NCI-H1105 treated with DMSO at 0.1 percent for 48 hours (cell line): ENCODE measurements around the gene HAS3.

ENCODE experiments used
- DNase-seq: peaks from one replicate; lab custom pipeline; 2025; lab: John Stamatoyannopoulos, UW

The HAS3 gene

DNA sequence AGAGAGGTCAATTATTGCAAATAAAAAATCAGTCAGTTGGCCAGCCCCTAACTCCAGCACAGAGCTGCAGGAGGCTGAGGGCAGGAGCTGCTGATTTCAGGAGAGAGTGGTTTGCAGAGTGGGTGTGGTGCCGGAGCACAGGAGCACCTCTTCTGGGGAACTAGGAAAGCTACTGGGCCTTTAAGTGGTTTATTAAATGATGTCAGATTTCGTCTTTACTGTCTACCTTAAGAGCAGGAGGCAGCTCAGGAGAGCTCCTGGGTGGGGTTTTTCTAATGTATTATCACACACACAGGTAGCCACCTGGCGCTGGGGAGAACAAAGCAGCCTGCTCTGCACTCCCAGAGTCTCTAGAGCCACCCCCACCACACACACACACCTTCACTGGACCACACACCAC, 11.5 kb upstream of the HAS3 start:
- no peak for DNase-seq

GRCh38 chr16:69094501-69094900, 11.0 kb upstream of the HAS3 start:
- no peak for DNase-seq

DNA sequence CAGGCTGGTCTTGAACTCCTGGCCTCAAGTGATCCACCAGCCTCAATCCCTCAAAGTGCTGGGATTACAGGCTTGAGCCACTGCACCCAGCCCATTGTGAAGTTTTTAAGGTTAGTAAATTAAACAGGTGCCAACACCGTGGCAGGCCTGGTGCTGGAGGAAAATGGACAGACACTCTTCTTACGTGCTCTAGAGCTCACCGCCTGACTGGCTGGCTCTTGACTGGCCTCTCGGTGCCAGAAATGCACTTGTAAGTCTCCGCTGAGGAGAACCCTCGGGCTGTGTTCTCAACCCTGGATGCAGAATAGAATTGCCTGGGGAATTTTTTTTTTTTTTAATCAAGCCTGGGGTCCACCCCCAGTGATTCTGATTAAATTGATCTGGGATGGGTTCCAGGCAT, 10.3 kb upstream of the HAS3 start:
- peak; percentile 13 for DNase-seq

DNA sequence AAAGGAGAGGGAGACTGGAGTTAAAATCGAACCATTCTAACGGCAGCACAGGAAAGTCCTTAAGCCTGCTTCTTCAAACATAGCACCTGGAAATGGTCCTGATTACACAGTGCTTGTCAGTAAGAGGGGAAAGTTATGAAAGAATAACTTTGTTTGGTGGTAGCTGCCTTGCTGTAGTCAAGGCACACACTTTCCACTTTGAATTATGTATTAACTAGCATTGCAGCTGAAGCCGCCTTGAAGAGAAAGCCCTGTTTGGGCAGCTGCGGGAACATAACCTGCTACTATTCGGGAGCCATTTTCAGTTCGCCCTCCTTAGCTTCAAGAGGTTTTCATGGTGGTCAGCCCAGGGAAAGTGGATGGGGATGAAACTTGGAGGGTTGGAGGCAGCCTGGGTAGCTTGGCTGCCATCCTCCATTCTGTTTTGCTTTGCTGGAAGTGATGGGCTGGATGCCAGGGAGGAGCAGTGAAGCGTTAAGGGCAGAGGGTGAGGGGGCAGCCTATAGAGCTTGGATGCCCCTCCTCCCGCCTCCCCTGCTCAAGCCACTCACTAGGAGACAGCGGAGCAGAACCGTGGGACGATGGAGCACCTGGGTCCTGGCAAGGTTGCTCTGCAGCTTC, 5.3 kb upstream of the HAS3 start:
- DNase-seq, result peak; percentile 80

- no peak for DNase-seq
Observed at GRCh38 chr16:69106491-69107315, 1.2 kb downstream of the HAS3 start.

DNA sequence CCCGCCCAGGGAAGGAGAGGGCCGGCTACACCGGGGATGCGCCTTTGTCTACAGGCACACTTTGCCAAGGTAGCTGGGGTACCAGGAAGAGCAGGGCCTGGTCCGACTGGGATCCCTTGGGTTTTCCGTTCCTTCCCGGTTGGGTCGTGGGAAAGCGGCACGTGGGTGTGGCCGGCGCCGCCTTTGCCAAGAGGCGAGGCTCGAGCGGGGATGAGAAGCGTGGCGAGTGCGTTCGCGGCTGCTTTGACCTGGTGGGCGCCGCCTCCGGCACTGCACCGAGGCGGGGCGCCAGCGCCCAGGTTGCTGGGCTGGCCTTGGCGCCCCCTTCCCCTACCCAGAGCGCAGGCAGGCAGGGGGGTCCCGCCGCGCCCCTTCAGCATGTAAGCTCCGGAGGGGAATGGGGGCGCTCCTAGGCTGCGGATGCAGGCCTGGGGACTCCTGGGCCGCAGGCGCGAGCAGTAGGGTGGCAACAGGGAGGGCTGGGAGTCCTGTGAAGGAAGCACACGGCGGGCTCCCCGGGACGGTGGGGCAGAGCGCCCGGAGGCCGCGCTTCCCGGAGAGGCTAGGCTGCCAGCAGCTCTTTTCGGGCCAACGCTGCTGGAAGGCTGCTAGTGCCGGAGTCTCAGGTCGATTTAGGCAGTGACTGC, 2.0 kb downstream of the HAS3 start:
- DNase-seq, result peak; percentile 15

DNA sequence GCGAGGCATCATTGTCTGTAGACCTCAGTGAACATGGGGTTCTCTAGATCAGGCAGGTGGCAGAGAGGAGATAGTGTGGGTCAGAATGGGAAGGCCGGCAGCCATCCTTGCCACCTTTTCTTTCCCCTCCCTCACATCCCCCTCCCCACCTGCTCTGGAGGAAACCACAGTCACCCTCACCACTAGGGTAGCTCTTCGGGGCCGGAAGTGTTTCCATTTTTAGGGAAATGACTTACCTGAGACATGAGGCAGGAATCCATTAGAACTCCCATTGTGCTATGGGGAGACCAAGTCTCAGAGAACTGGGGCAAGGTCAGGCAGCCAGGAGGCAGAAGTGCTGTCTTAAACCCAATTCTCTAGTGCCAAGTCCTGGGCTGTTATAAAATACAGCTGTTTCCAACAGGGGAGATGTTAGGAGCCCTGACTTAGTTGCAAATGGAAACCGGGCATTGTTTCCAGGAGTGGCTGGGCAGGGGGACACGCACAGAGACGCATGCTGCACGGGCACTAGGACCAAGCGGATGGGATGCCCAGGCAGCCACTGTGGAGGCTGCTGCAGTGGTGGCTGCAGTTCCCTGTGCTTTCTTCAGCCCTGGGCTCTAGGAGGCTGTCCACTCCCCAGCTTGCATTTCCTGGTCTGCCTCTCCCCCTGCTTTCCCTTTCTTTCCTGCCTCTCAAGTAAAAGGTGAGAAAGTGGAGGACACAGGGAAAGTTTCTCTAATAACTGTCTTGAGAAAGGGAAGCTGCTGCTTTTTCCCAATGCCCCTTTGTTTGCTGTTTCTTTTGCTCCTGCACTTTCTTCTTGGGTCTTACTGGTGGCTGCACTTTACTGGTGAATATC, 2.8 kb downstream of the HAS3 start:
- DNase-seq, result no peak

- DNase-seq, result no peak
Observed at GRCh38 chr16:69108905-69109252, 3.4 kb downstream of the HAS3 start.

- DNase-seq, result no peak
Observed at GRCh38 chr16:69109486-69110270, 4.2 kb downstream of the HAS3 start.

GRCh38 chr16:69110406-69110805, 5.0 kb downstream of the HAS3 start:
- no peak for DNase-seq

- no peak for DNase-seq
Observed at GRCh38 chr16:69111216-69111875, 5.9 kb downstream of the HAS3 start.

DNA sequence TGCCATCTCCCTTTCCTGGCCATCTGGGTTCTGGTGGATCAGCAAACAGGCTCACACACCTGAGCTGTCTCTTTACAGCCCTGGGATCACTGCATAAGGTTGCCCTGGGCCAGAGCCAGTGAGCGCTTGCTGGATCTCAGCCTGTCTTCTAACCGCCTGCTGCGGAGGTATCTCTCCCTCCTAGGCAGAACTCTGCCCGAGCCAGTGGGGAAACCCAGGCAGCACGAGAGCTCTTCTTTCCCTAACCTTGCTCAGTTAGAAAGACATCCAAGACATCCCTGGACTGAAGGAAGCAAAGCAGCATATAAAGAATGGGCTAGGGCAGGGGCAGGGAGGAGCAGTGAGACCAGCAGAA, 6.4 kb downstream of the HAS3 start:
- DNase-seq, result no peak

DNA sequence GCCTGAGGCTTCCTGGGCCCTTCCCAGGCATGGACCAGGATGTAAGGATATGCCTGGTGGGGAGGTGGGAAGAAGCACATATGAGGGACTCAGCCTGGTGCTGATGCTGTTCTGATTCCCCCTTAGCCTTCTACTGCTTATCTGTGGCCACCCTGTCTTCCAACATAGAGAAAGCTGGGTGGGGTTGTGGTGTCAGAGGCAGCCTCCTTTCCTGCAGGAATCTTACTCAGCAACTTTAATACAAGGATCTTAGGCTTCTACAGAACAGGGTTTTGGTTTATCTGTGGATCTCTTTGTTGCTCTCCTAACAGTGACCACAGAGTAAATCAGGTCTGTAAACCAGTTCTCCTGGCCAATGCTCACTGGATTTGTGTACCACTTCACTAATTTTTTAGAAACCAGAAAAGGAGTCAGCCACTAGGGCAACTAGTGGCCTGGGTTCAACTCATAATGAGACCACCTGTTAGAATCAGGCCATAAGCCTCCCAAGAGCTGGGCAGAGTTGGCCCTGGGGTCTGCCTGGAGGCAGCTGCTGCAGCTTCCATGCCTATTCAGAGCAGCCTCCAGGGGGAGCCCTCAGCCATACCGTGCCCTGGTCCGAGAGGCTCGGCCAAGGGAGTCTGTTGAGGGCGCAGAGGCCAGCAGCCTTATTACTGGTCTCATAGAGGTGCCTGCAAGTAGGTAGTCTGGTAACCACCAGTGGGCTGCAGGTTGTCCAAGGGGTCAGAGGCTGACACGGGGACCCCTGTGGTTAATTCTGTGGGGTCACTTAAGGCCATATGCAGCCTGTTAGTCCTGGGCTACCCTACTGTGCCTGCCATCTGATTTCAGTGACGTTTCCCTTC, 7.1 kb downstream of the HAS3 start:
- DNase-seq, result peak; percentile 12

DNA sequence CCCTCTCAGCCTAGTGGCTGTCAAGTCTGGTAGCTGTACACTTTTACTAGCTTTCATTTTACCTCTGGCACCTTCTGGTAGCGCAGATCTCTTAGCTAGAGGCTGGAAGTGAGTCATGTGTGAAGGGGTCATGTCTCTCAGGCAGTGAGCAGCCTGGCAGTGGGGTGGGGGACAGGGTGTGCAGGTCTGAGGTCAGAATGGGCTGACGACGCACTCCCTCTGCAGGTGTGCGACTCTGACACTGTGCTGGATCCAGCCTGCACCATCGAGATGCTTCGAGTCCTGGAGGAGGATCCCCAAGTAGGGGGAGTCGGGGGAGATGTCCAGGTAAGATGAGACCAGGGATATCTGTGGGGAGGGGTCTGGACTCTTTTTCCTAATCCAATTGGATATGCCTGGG, 7.8 kb downstream of the HAS3 start:
- no peak for DNase-seq

DNA sequence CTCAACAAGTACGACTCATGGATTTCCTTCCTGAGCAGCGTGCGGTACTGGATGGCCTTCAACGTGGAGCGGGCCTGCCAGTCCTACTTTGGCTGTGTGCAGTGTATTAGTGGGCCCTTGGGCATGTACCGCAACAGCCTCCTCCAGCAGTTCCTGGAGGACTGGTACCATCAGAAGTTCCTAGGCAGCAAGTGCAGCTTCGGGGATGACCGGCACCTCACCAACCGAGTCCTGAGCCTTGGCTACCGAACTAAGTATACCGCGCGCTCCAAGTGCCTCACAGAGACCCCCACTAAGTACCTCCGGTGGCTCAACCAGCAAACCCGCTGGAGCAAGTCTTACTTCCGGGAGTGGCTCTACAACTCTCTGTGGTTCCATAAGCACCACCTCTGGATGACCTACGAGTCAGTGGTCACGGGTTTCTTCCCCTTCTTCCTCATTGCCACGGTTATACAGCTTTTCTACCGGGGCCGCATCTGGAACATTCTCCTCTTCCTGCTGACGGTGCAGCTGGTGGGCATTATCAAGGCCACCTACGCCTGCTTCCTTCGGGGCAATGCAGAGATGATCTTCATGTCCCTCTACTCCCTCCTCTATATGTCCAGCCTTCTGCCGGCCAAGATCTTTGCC, 9.0 kb downstream of the HAS3 start:
- no peak for DNase-seq

DNA sequence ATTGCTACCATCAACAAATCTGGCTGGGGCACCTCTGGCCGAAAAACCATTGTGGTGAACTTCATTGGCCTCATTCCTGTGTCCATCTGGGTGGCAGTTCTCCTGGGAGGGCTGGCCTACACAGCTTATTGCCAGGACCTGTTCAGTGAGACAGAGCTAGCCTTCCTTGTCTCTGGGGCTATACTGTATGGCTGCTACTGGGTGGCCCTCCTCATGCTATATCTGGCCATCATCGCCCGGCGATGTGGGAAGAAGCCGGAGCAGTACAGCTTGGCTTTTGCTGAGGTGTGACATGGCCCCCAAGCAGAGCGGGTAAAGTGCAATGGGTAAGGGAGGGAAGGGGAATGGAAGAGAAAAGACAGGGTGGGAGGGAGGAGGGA, 9.5 kb downstream of the HAS3 start:
- DNase-seq, result no peak

DNA sequence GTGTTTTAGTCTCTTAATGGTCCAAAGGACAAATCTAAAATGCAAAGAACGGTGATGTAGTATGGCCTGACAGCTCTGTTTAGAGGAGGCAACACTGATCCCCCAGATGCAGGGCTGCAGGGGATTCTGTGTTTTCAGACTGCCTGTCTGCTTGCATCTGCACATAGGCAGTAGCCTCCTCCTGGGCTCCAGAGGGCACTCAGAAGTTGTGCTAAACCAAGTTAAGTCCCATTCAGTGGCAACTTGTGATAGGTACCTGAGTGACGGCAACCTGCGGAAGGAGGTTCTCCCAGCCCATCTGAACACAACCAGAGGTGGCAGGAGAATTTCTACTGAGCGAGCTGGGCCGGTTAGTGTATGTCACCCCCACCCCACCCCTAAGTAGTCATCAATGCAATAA, 9.9 kb downstream of the HAS3 start:
- no peak for DNase-seq

GRCh38 chr16:69115837-69116236, 10.4 kb downstream of the HAS3 start:
- DNase-seq, result no peak

DNA sequence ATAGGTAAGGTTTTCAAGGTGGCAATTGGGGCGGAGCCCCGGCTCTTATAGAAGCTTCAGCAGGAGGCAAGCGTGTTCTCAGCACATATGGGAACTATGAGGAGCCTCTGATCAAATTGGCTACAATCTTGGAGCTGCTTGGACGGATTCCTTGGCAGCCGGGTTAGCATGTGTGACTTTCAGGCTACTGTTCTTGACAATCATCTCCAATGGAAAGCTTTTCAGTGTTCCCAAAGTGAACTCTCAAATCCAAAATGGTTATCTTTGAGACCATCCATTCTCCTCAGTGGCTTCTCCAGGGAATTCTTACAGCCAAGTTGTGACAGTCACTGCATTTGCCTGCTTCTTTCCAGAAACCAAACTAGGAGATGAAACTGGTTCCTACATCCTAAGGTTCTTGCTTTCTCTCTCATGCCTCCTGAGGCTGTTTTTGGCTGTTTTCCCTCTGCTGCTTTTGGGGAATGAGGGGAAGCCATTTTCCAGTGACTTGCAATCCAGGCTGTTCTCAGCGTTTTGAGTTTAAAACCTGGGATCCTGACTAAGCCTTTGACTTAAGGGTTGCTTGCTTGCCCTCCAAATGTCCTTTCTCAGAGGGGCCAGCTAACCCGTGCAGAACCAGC, 10.9 kb downstream of the HAS3 start:
- DNase-seq, result no peak
